Measurements from ENCODE around the gene MORN4. TPM values are rescaled to one million over a fixed set of nuclear protein-coding genes. Genes with fewer than 3 reads are reported as not detected.
A peak's percentile ranks its signal among the peaks of the same experiment; 100 is the strongest.
"Not testable (repeated sequence)": the region's sequence is repeated elsewhere in the genome, so short reads cannot be mapped to it uniquely, and the experiment has no call there.

MORN4 gene
- total RNA-seq, 1 donor from 2014 or later: 17.7 TPM

DNA sequence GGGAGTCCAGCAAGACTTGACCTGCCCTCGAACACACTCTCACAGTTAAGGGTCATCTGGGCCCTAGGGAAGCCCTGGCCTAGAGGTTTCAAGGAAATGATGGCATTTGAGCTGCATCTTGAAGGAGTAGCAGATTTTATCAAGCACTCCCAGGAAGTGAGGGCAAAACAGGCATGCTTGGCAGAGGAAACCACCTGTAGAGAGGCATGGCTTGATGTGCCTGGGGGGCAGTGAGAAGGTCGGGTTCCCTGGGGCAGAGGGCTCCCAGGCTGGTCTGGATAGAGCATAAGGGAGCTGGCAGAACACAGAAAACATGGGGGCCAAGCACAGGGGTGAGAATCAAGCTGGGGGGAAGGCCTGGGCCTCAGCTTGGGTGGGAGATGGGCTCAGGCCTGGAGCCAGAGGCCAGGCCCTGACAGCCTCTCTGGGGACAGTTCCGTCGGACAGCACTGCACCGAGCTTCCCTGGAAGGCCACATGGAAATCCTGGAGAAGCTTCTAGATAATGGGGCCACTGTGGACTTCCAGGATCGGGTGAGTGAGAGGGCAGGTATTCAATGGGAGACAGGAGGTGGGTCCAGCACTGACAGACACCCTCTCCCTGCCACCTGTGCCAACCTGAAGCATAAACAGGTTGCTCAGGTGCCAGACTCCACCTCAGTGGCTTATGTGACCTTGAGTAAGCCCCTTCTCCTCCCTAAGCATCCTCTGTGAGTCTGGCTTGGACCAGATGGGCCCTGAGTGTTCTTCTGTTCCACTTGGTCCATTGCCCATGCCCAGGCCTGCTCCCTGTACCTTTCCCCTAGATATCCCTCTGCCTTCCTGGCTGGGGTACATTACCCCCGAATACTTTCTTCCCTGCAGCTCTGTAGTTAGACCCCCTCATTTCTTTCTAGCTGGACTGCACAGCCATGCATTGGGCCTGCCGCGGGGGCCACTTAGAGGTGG is 52.6 kb downstream of the MORN4 start:
- DNase-seq (ENCODE audit: low spot score): no peak
- intact Hi-C loops (cut with DNase I): no loop called here

DNA sequence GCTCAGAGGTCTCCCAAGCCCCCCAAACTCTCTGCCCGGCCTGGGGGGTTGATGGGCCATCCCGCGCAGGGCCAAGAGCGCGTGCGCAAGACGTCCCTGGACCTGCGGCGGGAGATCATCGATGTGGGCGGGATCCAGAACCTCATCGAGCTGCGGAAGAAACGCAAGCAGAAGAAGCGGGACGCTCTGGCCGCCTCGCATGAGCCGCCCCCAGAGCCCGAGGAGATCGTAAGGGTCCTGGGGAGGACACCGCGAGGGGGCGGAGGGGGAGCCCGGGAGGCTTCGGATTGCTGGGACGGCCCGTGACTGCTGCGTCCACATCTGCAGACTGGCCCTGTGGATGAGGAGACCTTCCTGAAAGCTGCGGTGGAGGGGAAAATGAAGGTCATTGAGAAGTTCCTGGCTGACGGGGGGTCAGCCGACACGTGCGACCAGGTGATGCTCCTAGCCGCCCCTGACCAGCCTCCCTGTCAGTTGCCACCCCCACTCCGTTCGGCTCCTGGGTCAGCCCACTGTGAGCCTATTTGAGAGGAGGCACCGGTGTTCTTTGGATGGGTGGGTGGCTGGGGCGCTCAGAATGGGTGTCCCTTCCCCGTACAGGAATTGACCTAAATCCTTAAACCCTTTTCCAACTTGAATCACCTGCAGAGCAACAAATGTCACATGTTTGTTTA is 55.0 kb downstream of the MORN4 start:
- intact Hi-C loops (cut with DNase I): no loop called here
- no peak for DNase-seq (ENCODE audit: low spot score)

DNA sequence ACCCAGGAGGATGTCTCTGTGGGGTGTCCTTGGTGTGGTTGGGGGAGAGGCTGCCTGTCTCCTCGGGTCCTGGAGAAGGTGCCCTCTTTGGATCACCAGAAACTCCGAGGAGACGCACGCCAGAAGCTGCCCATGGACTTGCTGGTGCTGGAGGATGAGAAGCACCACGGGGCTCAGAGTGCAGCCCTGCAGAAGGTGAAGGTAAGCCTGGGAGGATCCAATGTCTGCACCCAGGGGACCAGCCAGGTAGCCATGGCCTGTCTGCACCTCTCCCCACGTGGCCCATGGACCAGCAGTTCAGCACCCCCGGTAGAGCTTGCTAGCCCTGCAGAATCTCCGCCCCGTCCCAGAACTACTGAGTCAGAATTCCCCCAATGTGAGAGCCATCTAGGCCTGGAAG is 55.6 kb downstream of the MORN4 start:
- intact Hi-C loops (cut with DNase I): no loop called here
- DNase-seq (ENCODE audit: low spot score): no peak

DNA sequence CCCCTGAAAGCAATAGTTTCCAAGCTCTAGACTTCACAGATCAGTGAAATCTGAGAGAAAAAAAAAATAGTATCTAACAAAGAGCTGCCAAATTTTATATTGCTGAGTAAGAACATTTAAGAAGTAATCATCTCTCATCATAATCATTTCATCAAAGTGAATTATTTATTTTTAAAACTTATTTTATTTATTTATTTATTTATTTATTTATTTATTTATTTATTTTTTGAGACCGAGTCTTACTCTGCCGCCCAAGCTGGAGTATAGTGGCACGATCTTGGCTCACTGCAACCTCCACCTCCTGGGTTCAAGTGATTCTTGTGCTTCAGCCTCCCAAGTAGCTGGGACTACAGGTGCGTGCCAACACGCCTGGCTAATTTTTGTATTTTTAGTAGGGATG is 56.8 kb downstream of the MORN4 start:
- DNase-seq (ENCODE audit: low spot score); intact Hi-C loops (cut with DNase I): not testable (repeated sequence)

DNA sequence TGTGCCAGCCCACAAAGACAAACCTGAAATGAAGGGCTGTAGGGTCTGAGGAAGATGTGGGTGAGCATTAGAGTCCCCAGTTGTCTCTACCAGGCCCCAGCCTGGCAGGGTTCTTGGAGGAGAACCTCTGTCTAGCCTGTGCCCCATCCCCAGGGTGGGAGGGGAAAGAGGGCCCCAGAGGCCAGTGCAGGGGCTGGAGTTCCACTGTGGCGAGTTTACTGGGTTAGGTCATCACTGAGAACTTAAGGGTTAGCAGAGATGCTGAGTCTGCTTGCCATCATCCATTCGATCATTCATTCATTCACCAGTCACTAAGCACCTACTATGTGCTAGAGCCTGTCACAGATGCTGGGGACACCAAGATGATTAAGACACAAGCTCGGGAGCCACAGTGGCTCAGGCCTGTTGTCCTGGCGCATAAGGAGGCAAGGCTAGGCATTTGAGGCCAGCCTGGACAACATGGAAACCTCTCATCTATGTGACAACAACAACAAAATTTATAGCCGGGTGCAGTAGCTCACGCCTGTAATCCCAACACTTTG is 58.1 kb downstream of the MORN4 start:
- intact Hi-C loops (cut with DNase I): no loop called here
- no peak for DNase-seq (ENCODE audit: low spot score)

DNA sequence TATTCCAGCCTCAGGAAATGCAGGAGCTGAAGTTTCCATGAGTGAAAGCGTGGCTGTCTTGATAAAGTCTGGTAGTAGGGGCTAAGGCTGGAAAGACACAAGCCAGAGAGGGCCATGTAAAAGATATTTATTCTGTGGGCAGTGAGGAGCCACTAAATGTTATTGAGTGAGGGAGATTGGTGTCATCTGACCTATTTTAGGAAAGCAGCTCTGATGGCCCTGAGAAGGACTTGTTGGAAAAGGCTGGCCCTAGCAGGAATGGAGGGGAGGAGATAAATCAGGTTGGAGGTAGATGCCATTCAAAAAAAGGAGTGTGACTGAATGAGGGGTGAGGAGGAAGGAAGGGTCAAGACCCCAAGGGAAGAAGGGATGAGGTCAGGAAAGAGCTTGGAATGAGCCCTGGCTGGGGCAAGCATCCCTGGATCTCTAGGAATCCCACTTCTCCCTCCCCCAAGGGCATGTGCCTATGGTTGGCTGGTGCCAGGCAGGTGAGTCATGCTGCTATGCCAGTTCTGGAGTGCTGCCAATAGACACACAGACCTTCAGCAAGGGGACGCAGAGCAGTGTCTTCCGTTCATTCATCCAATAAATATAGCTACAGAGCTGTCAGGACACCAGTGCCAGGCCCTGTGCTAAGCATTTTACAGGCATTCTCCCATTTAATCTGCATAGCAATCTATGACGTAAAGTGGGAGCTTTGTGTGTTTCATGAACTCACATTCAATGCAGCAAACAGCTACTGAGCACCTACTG is 58.8 kb downstream of the MORN4 start:
- DNase-seq (ENCODE audit: low spot score): peak; percentile 85
- intact Hi-C loops (cut with DNase I): loop anchor here (1.0 kb wide), 2 partner anchors 22 to 35 kb away; no protein-coding TSS in a partner anchor

DNA sequence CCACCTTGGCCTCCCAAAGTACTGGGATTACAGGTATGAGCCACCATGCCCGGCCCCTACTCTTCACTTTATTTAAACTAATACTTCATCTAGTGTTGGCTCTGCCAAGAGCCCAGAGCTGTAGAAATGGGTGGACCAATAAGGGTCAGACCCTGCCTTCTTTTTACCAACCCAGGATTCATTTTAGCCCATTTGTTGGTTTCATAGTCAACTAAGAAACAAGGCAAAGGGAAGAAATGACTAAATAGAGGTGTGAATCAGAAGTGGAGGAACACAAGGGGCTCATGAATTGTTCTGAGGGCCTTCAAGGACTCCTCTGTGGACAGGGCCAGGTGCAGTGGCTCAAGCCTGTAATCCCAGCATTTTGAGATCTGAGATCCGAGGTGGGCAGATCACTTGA is 59.6 kb downstream of the MORN4 start:
- no peak for DNase-seq (ENCODE audit: low spot score)
- intact Hi-C loops (cut with DNase I): loop anchor here (1.0 kb wide), 2 partner anchors 23 to 36 kb away; no protein-coding TSS in a partner anchor

DNA sequence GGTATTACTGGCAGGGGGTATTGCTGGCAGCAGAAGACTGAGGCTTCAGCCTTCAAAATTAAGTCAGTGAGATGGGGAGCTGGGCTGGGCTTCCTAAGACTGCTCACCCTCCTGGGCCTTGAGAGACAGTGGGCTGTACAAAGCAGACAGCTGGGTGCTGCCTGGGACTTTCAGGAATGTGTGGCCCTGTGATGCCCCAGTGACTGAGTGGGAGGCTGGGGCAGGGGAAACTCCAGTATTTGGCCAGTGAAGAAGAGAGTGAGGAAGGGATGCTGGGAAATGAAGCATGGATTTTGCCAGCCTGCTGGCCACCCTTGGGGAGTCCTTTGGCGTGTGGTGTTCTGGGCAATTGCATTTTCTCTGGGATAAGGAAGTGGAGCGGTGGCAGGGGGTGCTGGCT is 60.3 kb downstream of the MORN4 start:
- no peak for DNase-seq (ENCODE audit: low spot score)

DNA sequence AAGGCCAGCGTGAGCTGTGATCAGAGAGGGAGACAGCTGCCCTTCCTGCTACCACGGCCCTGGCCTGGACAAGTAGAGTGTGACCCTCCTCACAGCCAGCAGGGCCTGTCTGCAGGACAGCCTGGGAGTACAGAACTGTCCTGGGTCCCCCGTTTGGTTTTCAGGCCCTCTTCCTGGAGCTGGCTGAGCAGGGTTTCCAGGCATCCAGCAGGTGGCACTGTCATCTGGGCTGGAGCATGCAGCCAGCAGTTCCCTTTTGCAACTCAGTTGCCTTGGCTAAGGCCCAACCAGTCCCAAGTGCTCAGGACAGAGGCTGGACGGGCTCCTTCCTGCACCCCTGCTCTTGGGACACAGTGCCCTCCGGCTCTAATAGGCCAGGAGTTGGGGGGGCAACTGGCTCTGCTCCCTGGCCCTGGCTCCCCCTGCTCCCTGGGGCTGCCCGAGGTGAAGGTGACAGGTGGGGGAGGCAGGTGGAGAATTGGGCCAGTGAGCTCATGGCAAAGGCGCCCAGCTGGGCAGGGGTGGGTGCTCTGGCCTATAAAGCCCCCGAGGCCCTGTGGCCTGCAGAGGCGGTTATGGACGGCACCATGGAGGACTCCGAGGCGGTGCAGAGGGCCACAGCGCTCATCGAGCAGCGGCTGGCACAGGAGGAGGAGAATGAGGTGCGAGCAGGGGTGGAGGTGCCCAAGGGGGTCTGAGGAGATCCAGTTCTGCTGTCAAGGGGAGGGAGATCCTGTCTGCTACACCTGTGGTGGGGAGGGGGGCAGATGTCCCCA is 60.9 kb downstream of the MORN4 start, which contains the start of gene ANKRD2:
Gene ANKRD2, plus strand, starts transcription at position 566 of the 776 bp plus-strand sequence. Its CDS starts 10 bp downstream, at position 576.
- intact Hi-C loops (cut with DNase I): no loop called here
- peak; percentile 88 for DNase-seq (ENCODE audit: low spot score)

More for the DNA sequence above, 60.3 kb downstream of the MORN4 start:
- intact Hi-C loops (cut with DNase I): no loop called here

DNA sequence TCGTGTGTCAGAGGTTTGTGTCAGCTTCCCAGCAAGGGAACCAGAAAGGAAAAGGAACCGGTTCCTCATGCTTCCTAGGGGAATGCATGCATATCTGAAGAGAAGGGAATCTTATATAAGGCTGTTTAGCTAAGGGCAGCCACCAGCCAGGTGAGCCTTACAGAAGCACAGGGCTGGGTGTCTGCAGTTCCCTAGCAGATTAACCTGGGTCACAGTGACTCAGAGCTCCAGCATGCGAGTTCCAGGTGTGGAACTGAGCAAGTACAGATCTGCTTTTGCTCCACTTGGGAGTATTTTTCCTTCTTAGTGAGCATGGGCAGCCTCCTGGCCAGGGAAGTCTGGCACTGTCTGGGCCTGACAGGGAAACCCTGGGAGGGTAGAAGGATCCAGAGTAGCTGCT is 61.7 kb downstream of the MORN4 start:
- no peak for DNase-seq (ENCODE audit: low spot score)
- intact Hi-C loops (cut with DNase I): no loop called here

DNA sequence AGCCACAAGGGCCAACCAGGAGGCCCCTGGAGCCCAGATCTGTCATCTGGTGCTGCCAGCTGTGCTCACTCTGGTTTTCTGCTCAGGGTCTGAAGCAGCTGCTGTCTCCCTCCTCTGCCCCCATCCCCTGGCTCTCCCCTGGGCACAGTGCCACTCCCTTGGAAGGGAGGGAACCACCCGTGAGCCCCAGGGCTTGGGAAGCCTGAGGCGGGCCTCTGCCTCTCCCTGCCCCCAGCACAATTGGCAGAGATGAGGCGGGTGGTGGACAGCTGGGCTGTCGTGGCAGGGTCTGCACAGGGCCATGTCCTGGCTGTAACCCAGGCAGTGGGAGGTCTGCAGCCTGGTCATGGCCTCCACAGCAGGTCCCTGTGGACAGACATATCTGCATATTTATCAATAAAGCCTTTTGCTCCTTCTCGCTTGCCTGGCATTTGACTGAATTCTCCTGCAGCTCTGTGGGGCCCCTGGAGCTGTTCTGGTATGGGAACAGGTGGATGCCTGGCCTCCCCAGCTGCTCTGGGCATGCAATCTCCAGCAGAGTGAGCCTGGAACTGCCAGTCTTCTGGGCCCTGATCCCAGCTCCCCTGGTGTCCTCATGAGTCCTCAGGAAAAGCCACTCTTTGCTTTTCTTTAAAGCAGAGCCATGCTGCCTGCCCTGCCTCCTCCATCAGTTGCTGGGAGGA is 62.4 kb downstream of the MORN4 start:
- intact Hi-C loops (cut with DNase I): no loop called here
- DNase-seq (ENCODE audit: low spot score): no peak

DNA sequence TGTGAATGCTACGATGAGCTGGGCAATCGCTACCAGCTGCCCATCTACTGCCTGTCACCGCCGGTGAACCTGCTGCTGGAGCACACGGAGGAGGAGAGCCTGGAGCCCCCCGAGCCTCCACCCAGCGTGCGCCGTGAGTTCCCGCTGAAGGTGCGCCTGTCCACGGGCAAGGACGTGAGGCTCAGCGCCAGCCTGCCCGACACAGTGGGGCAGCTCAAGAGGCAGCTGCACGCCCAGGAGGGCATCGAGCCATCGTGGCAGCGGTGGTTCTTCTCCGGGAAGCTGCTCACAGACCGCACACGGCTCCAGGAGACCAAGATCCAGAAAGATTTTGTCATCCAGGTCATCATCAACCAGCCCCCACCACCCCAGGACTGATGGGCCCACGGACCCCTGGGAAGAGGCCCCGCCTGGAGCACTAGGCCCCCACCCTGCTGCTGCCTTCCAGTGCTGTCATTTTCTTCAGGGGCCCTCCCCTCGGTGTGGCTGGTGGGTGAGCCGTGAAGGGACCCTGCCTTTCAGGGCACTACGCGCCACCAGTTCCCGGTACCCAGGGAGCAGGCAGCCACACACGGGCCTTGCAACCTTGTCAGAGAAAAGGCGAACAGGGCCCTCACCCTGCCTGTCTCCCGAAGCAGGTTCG is 63.0 kb downstream of the MORN4 start:
- no peak for DNase-seq (ENCODE audit: low spot score)
- intact Hi-C loops (cut with DNase I): no loop called here

DNA sequence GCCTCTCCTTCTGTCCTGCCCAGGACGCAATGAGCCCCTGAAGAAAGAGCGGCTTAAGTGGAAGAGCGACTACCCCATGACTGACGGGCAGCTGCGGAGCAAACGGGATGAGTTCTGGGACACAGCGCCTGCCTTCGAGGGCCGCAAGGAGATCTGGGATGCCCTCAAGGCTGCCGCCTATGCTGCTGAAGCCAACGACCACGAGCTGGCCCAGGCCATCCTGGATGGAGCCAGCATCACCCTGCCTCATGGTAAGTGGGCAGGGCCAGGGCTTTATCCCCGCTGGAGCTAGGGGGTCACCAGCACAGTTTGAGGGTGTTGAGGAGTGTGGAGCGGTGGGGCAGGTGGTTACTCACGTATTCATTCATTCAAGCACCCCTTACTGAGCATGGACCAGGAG is 65.4 kb downstream of the MORN4 start:
- DNase-seq (ENCODE audit: low spot score): no peak
- intact Hi-C loops (cut with DNase I): no loop called here

DNA sequence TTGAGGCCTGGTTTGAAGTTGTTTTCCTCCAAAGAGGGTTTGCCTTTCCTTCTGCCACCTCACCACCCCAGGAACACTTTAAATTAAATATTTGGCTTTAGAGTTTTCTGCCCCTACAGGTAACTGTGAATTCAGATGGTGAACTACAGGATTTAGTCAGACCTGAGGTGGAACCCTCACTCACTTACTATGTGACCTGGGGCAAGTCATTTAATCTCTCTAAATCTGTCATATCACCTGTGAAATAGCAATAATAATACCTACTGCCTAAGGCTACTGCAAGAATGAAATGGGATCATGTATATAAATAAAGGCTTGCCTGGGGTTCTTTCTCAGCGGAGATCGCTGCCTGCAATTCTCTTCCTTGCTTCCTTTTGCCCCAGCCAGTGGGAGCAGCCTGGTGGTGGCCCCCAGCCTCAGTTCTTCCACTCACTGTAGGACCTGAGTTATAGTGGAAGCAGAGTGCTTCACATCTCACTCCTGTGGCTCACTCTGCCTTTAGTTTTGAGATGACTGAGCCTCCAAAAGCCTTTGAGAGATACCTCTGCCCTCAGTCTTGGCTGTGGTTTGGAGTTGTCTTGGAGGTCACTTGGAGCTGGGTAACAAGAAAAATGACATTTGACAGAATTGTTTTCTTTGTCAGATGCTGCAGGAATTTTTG is 66.8 kb downstream of the MORN4 start:
- intact Hi-C loops (cut with DNase I): no loop called here
- no peak for DNase-seq (ENCODE audit: low spot score)

DNA sequence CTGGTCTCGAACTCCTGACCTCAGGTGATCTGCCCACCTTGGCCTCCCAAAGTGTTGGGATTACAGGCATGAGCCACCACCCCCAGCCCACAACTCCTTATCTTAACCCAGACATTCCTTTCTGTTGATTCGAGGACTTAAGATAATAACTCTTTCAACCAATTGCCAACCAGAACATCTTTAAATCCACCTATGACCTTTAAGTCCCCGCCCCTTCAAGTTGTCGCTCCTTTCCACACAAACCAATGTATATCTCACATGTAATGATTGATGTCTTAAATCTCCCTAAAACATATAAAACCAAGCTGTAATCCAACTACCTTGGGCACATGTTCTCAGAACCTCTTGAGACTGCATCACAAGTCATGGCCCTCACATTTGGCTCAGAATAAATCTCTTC is 68.5 kb downstream of the MORN4 start:
- intact Hi-C loops (cut with DNase I): no loop called here

More for the DNA sequence above, 68.5 kb downstream of the MORN4 start:
- DNase-seq (ENCODE audit: low spot score): no peak
